HG02763 (cell line): ENCODE results near the gene AOPEP.

Source experiments
- ATAC-seq: cut with Tn5 transposase; IDR thresholded peaks from one replicate; pipeline ENCODE4 v1.9.1; 2021; ENCODE audit warnings: mild to moderate bottlenecking, moderate library complexity; ENCODE audit not compliant: unreplicated experiment

The AOPEP gene

DNA sequence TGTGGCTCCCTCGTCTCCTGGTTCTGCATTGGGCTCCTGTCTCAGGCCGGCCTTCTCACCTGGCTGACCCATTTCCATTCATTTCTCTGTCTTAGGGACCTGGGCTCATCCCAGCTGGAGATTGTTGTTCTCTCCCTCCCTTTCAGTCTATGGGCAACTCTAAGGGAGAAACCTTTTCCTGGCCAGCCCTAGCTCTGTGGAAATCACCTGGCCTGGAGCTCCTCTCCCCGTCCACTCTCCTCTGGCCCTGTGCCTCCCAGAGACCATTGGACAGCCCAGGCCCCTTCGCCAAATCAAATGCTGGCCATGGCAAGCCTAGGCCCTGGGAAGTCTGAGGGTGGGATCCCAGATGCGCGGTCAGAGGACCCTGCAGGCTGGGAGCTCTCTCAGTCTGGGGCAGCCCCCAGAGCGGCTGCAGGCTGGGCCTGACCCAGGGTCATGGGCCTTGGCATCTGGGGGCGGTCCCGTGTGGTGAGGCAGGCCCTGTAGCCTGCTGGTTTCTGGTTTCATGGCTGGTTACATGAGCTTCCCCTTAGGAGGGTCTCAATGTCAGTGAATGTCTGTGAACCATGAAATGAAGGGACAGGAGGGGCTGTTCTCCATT lies 253.5 kb downstream of the AOPEP start:
- no peak for ATAC-seq

DNA sequence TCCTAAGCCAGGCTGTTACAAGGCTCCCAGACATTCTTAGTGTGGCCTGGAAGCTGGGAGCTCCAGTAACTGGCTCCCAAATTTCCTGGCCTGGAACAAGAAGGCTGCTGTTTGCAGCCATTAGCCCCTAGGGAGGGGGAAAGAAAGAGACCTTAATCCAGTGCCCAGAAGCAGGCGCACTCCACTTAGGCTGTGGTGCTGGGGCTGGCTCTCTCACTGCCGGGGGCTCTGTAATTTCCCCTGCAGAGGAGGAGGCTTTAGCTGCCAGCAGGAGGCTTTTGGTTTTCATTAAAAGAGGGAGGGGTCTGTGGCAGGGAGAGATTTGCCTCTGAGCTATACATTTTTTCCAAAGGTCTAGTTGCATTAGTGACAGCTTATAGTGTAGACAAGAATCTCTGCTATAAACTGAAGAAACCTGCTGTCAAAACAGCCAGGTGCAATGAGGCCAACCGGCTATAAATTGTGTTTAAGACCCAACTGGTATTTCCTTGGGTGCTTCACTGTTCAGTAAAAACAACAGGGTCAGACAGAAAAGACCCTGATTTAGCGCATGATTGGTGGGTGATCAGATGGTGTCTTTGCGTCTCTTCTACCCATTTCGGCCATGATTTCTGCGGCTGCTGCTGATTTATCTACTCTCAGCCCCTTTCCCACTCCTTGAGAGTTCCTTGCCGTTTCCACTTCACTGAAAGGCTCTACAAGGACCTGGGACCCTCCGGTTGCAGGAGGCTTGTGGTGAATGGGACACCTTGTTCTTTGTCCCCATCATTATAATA lies 254.6 kb downstream of the AOPEP start:
- ATAC-seq = no peak

DNA sequence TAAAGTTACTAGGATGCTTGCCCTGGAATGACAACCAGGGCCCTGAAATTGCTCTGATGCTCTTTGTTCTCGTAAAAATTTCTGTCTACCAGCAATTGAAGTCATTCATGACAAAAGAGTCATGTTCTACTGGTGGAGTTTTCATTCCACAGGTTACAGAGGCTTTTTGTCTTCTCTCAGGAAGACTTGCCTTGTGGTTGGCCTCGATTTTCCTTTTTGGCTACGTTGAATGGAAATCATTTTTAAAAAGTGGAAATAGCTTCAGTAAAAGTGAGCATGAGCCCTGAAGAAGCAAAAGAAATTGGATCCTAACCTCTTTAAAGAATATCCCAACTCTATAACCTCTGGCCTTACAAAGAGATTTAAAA lies 255.2 kb downstream of the AOPEP start:
- no peak for ATAC-seq

DNA sequence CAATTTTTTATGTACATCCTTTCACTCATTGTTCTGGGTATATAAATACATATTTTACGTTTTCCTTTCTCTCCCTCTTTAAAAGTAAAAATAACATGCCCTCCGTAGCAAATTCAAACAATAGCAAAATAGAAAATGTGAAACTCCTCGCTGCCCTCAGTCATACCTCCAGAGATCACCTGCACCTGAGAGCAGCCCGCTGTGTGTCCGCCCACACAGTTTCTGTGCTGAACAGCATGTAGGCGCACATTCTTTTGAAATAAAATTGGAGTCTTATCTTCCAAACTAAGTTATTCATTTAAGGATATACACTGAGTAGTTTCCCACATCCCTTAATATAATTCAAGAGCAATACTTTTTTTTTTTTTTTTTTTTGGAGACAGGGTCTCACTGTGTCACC lies 255.7 kb downstream of the AOPEP start:
- ATAC-seq = no peak

DNA sequence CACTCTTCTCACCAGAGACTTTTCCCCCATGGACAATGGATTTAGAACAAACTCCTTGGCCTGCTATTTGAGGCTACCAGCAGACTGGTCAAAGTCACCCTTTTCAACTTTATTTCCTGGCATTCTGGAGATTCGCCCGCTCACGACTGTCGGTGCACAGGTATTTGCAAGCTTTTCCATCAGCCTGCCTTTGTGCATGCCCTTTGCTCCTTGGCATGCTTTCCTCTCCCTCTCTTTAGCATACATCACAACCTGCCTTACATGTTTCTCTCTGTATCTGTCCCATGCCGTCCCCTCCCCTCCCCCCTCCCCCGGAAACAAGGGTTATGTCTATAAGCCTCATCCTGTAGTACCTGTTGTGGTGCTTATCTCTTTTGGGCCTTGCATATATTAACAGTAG lies 257.1 kb downstream of the AOPEP start:
- ATAC-seq = no peak

DNA sequence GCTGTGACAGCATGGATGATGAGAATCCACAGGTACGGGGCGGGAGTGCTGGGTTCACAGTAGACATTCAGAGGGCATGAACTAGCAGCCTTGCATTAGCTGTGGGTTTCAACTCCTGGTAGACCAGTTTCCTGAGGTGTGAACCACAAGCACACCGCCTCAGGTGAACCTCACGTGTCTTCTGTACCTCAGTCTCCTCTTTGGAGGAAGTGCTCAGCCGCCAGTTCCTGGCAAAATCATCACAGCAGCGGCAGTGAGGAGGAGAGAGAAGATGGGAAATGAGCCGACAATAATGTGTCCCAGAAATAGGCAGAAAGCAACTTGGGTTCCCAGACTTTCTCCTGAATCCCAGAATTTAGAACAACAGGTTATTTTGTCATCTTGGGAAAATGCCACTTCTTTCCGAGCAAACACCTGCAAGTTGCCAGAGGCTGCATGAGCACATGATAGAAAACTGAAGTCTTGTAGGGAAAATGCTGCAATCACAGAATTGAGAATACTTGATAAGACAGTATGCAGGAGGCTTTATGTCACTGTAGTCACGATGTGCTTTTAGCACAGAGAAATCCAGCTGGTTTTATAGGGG lies 258.5 kb downstream of the AOPEP start:
- ATAC-seq = no peak

DNA sequence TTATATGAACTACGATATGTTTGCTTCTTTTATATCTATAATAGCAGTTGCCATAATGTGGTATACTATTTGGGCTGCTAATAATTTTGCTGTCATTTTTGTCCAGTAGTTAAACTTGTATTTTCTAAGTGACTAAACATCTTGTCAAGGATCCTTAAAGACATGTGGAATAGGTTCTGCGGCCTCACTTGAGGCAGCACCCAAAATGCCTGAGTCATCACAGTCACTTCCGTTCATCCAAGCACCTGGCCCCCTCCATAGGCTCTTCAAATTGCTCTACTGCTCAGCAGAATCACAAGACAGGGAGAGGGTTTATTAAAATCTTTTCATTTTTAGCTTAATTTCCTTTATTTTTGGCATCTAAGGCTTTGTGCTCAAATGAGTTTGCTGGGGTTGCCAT lies 259.1 kb downstream of the AOPEP start:
- ATAC-seq = no peak

DNA sequence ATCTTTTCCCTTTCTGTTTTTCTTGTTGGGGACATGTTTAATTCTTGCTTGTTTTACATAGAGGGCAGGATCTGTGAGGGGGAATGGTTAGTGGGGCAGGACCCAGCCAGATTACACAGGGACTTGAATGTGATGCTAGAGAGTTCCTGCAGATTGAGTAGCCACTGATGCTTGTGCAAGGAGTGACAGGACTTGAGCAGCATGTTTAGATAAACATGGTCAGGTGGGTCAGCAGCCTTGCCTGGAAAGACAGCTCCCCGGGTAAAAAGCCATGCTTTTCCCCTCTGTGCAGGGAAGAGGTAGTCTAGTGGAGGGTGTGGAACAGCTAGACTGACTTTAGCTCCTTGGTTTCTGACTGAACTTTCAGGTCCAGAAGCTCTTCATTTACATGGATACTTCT lies 261.2 kb downstream of the AOPEP start:
- ATAC-seq = no peak

DNA sequence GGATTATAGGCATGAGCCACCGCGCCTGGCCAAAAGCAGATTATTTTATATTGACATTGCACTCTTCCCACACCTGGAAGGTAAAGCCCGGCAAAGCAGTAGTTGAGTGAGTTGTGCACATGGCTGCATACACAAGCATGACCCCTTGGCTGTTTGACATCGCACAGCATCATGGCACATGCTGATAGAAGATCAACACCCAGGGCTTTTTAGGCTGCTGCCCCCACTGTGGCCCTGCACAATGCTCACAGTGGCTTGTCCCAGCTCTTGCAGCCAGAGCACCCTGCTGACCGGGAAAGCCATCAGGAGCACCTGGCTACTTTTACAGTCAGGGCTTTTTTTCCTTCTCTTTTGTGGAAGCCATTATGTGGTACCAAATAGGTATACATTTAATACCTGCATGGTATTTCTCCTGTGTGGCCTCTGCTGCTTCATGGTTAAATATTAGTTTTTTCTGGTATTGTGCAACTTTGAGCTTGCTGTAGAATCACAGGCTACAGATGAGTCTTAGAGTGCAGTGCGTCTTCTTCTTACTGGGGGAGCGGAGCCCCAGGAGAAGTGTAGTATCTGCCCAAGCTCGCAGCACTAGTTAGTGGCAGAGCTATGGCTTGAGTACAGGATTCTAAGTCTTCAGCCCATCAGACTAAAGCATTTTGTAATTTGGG lies 264.5 kb downstream of the AOPEP start:
- no peak for ATAC-seq

DNA sequence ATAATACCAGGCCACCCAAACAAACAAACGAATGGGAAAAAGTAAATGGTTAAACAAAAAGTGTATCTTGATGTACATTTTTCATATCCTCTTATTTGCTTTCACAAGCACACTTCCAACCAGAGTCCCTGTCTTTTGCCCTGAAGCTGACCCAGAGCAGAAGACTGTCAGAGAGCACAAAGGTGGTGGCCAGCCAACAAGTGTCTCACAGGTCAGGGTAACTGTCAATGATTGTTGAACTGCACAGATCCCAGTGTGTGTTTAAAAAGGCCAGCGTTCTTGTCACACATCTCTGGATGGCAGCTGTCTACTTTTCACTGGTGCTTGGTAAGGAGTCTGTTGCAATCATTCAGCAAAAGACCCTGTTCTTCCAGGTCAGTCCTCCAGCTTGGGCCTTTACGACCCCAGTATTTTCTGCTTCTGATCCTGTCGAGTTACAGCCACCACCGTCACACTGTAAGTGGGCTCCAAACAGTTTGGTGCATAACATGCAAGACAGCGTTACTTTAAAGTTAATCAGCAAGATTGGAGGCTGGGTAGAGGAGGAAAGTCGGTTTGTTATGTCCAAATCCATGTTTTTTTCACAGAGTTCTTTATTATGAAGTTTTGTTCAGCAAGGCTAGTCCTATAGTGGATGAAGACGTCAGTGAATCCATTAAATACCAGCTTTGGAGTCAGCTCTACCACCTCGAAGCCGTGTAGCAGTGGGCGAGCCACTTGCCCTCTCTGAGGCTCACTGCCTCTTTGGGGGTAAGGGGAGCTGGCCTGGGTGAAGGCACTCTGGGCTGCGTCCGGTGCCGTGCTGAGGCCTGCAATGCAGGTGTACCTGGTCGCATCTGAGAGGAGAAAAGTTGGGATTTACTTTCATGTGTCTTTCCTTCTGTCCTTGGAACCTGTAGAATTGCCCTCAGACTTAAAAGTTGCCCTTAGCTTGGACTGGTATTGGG lies 265.7 kb downstream of the AOPEP start:
- no peak for ATAC-seq

DNA sequence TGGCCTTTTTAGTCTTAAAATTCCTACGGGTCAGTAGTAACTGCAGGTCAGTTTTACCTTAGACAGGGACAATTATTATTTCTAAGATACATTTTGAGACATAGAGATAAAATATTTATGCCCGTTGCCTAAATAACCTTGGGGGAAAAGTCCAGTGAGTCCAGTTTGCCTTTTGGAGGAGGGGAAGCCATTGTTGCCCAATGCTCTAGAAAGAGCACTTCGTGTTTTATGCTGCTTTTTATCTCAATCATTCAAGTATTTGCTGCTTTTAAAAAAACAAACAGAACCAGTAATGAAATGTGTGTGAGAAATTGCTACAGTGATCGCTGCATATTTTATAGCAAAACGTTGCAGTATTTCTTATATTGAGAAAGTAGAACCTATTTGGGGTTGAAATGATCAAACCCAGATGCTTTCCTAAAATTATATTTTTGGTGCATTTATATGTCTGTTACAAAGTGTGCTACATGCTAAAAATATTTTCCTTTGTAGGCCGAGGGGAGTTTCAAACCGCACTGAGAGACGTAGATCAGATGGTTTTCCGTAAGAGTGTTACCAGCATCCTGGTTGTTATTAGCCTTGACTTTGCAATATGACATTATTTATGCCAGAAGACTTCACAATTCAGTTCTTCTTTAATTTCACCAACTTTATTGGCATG lies 266.8 kb downstream of the AOPEP start:
- ATAC-seq = no peak

DNA sequence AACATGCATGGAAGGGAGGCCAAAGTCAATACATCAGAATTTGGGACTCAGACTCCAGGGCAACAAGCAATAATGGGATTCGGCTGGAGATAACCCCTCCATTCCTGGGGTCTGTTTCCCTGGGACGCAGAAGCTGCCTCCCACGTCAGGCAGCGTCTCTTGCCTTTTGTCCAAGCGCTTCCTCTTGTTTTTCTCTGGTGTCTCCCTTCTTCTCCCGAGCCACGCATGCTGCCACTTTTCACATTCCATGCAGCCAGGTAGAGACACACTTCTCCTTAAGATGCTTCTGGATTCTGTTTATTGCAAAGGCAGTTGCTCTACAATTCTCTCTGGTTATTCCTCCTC lies 267.3 kb downstream of the AOPEP start:
- ATAC-seq = no peak

DNA sequence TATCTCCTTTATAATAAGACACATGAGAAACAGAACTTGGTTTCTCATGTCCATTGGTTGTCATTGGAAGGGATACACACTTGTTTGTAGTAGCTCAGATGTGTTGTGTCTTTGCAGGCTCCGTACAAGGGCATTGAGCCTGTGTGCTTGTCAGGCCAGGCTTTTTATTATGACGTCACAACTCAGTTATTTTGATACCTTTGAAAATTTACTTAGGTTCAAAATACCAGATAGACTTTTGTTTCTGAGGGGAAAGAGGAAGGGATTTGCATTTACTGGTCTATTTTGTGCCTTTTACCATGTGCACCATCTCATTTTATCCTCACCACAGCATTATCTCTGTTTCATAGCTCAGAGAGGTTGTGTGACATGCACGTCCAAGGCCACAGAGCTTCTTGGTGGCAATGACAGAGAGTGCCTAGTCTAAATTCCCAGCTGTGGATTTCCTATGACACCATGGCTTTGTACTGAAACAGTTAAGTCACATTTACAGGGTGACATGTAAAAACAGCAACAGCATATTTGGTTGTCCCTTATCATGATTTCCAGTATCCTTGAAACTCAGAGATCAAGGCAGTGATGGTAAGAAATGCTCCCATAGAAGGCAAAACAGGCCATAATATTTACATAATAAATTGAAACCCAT lies 268.7 kb downstream of the AOPEP start:
- ATAC-seq = no peak

DNA sequence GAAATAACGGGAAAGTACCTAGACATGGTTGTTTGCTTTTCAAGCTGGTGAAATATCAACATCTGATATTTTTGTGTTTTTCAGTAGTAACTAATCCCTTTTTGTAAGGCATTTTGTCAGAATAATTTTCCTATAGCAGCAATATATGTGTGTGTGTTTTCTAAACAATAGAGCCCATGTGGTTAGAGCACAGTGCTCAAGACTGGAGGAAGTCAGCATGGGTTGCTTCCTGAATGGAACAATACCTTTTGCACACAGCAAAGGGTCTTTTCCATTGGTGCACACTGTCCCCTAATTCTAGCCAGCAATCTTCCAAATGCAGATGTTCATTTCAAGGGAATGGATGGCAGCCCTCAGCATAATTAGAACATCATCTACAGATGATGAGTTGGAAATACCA lies 270.1 kb downstream of the AOPEP start:
- no peak for ATAC-seq

DNA sequence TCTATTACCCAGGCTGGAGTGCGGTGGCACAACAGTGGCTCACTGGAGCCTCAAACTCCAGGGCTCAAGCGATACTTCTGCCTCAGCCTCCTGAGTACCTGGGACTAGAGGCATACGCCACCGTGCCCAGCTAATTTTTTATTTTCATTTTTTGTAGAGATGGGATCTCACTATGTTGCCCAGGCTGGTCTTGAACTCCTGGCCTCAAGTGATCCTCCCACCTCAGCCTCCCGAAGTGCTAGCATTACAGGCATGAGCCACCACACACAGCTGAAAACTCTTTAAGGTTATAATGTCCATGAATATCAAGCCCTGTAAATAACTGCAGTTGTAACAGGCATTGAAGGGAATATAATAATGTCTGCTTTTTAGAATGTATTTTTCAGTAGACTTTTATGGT lies 271.2 kb downstream of the AOPEP start:
- no peak for ATAC-seq

DNA sequence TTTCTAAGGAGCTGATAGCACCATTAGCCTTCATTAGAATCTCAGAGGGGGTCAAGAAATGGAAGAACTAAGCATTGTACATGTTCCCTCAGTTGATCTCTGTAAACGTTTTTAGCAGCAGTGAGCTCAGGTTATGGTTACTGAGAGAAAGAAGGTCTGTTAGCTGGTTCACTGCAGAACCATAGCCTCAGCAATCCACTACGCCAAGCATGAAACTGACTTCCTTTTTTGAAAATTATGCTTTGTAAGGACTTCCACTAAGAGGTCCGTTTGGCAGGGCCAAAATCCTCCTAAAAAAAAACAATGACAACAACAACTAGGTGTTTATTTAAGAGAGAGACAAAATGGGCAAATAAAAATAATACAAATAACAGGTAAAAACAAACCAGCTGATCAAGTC lies 273.3 kb downstream of the AOPEP start:
- no peak for ATAC-seq

DNA sequence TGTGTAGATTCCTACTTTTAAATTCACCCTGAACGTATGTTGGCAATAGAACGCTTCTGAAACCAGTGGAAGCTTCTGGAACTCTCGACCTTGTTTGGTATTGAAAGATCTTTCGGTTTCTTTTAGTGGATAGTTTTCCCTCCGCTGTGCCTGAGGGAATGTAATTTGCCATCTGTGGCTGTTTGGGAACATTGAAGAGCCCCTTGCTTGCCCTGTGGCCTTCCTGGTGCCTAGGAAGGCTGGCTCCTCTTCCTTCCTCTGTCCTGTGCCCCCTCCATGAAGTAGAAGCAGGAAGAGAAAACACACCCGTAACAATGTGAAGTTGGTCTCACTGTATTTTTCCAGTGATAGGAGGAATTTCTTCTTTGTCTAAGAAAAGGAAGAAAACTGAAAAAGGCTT lies 274.3 kb downstream of the AOPEP start:
- no peak for ATAC-seq

DNA sequence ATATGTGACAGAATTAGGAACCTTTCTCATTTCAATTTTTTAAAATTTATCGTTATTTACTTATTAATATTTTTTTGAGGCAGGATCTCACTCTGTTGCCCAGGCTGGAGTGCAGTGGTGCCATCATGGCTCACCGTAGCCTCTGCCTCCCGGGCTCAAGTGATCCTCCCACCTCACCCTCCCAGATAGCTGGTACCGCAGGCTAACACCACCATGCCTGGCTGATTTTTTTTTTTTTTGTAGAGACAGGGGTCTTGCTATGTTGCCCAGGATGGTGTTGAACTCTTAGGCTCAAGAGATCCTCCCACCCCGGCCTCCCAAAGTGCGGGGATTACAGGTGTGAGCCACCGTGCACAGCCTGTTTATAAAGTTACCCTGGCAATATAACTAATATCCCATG lies 275.2 kb downstream of the AOPEP start:
- no peak for ATAC-seq

DNA sequence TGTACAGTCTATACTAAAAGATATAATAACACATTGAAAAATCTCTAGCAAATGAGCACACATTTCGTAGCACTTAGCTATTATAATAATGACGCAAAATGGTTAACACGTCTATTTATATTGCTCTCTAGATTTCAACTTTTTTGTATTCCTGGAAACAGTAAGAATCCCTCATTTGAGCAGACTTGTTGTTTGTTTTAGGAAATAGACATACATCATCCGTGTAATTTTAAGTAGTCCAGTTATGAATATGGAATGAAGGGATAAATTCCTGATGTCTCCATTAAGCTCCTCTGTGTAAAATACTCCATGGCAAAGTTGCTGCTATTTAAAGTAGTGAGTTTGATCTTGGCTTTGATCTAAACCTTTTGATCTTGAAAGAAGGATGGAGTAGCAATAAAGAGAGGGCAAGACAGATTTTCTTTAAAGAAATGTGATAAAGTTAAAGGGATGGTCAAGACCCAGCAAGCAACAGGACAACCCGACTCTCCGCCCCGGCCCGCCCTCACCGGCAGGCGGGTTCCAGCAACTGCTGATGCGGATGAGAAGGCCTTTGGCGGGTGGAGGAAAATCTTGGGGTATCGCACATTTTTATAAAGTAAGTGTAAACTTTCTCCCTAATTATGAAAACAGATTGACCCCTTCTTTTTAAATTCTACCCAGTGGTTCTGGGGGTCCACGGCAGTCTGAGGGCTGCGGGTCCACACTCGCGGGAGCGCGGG lies 277.4 kb downstream of the AOPEP start:
- ATAC-seq = no peak
